Ammon's horn (tissue), 1 donor: ENCODE data around the gene MCCD1.
A peak's percentile ranks its signal among the peaks of the same experiment; 100 is the strongest.

ENCODE experiments used
- DNase-seq: peaks from one replicate; pipeline ENCODE4 v3.0.0-alpha.2; 2016; ENCODE audit warnings: low spot score

The MCCD1 gene

GRCh38 chr6:31513456-31514165 is 15.2 kb upstream of the MCCD1 start:
- DNase-seq = no peak

GRCh38 chr6:31521835-31522234 is 6.9 kb upstream of the MCCD1 start:
- DNase-seq = no peak

DNA sequence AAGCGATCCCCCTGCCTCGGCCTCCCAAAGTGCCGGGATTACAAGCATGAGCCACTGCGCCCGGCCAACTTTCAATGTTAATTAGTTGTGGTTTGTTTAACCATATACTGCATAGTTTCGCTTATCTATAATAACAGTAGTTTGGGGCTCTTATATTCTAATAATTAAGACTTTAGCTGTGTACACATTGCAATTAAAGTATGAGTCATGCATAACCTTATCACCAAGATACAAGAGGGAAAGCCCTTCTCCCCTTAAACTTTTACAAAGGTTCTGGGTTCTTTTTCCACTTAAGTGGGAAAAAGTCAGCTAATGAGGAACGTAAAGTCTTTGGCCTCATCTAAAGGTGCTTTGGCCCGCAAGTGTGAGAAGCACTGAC is 3.2 kb upstream of the MCCD1 start:
- DNase-seq = no peak

GRCh38 chr6:31525932-31526591 is 2.7 kb upstream of the MCCD1 start:
- DNase-seq = no peak

DNA sequence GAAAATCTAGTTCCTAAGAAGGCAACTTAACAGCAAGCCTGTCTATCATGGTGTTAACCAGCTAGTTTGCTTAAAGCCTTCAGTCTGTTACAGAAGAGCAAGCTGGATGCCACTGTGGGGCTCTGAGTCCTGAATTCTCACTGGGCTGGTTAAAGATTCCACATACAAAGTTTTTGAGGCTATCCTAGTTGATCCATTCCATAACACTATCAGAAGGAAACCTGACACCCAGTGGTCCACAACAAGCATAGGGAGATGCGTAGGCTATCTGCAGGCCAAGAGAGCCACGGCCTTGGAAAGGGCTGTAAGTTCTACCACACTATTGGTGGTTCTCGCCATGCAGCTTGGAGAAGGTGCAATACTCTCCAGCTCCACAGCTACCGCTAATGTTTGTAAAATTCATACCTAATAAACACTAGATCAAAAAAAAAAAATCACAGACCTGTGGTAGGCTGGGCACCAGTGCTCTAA is 420 bp upstream of the MCCD1 start:
- no peak for DNase-seq

- DNase-seq = no peak
Observed at GRCh38 chr6:31529329-31530150, 778 bp downstream of the MCCD1 start.

- DNase-seq = no peak
Observed at GRCh38 chr6:31530659-31531058, 1.9 kb downstream of the MCCD1 start.

GRCh38 chr6:31531162-31531561 is 2.4 kb downstream of the MCCD1 start:
- DNase-seq = no peak

GRCh38 chr6:31531771-31532643 is 3.2 kb downstream of the MCCD1 start:
- no peak for DNase-seq

DNA sequence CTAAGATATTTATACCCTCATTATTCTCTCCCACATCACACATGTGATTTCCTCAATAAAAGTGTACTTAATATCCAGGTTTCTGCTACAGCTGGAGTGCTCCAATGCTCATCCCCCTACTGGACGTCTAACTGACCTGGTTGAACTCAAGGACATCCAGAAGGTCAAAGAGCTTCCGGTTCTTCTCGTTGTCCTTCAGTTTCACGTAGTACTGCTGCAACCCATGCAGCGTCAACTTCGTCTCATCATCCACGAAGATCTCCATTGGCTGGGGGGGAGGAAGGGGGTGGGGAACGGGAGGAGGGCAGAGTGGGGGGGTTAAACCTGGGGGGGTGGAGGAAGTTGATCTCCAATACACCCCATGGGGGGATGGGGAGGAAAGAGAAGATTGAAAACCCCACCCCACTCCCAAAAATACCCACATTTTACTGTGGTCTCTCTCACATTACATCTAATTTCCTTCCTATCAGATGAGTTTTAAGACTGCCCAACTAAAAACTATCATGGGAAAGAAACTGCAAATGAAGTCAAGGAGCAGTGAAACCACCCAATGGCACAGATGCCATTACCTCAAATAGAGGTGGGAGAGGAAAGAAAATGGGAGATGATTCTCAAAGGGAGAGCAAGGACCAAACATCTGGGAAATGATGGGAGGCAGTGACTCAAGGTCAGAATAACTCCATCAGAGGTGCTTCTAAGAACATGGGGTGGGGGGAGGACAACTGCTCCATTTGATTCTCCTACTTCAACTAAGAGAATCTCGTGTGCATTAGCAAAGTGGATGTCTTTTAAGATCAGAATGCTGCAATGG is 4.1 kb downstream of the MCCD1 start:
- DNase-seq = no peak

DNA sequence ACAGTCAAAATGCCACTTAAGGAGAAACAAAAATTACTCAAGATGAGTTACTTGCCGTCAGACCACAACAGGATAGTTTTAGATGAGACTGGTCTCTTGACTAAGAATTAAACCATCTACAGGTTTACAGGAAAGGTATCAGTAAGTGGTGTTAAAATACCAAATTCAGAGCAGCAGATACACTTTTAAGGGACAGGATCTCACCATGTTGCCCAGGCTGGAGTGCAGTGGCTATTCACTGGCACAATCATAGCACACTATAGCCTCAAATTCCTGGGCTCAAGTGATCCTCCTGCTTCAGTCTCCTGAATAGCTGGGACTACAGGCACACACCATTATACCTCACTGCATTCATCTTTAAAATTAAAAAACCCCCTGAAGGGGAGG is 4.7 kb downstream of the MCCD1 start:
- no peak for DNase-seq

GRCh38 chr6:31534011-31534410 is 5.2 kb downstream of the MCCD1 start:
- no peak for DNase-seq

- no peak for DNase-seq
Observed at GRCh38 chr6:31534521-31535040, 5.8 kb downstream of the MCCD1 start.

GRCh38 chr6:31535538-31536324 is 7.0 kb downstream of the MCCD1 start:
- no peak for DNase-seq

- DNase-seq = no peak
Observed at GRCh38 chr6:31538805-31539400, 10.1 kb downstream of the MCCD1 start.

GRCh38 chr6:31540640-31541039 is 11.9 kb downstream of the MCCD1 start:
- no peak for DNase-seq

- DNase-seq = peak; percentile 34
Observed at GRCh38 chr6:31541059-31541657, 12.4 kb downstream of the MCCD1 start.

DNA sequence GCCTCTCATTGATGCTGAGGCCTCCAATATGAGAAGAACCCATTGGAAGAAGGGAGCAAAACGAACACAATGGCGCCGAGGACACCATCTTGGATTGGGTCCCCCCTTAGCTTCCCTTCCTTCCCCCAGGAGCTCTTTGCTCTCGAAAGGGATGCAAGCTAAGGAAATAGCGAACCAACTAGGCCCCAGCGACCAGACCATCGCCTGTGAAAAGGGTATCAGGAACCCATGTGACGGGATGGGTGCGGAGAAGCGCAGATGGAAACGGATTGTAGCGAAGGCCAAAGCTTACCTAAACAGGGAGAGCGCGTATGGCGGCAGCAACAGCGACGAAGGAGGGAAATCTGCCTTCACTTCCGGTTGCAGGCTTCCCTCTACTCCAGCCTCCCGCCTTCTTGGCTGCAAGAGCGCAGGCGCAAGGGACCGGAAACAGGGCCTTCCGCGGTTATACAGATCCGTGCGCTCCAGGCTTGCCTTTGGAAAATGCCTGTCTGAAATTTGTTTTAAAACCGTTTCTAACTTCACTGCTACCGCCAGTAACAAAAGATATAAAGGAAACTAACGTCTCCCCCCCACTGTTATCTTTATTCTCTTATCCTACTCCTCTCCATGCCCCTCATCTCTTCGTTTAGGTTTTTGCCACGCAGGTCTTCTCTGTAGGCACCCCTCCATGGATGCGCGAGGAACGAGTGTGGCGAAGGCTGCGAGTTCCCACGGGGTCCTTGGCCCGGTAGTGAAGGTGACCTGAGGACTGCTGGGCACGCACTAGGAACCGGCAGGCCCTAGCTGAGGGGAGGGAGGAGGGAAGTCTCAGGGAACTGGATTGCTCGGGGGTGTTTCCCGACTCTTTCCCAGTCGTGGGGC is 13.1 kb downstream of the MCCD1 start, which contains the start of gene DDX39B:
Gene DDX39B (minus strand): TSS at position 346 of the 864 bp plus-strand sequence. CDS start 1,471 bp downstream, outside the sequence.
- peak; percentile 98 for DNase-seq
